GM21447 (cell line): Measurements from ENCODE around the gene ARHGAP40.

ENCODE experiments used
- ATAC-seq: cut with Tn5 transposase; IDR thresholded peaks from one replicate; pipeline ENCODE4 v1.9.1; 2021; ENCODE audit not compliant: unreplicated experiment

Gene ARHGAP40

GRCh38 chr20:38674092-38674764, 72.6 kb downstream of the ARHGAP40 start:
- no peak for ATAC-seq

GRCh38 chr20:38674765-38675133, 73.1 kb downstream of the ARHGAP40 start:
- no peak for ATAC-seq

DNA sequence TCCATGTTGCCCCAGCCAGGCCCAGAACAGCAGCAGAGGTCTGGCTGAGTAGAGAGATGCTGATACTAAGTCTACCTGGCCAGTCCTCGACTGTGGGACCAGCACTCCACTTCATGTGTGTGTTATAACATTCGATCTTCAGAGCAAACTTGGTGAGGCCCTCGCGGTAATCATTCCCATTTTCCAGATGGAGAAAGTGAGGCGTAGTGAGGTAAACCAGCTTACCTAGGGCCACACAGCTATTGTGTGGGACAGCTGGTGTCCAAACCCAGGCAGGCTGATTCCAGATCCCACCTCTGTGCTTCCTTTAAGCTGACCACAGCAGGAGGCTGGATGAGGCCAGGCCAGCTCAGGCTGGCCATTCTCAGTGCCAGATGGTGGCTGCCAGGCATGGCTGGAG, 75.0 kb downstream of the ARHGAP40 start:
- ATAC-seq = no peak

DNA sequence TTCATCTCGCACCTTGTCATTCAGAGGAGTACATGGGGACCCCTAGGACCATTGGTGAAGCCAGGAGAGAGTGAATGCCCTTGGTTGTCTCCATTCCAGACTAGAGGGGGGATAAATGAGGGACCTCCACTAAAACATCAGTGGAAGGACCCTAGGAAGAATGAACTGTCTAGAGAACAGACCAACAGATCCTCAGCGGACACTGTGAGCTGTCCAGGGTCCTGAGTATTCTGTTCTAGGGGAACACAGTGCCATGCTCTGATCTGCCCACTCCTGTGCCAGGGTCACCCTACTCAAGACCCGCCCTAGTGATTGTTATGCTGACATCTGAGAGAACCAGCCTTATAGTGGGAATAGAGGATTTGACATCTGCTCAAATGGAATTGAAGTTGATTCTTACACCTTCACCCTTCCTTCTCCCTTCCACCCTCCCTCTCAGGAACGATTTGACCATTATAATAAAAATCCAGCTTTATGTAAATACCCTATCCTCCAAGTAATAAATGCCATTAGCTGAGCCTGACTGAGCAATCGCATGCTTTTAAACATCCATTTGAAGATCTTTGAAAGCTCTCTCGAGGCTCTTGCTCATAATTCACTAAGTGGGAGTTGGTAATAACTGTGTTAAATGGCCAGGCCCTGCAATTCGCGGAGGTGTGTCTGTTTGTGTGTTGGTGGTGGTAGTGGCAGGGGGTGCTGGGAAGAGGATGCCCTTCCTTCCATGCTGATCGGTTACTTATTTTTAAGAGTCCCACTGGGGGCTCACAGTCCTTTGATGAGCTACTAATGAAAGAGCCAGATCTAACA, 79.1 kb downstream of the ARHGAP40 start:
- no peak for ATAC-seq

GRCh38 chr20:38685271-38685670, 83.7 kb downstream of the ARHGAP40 start:
- ATAC-seq = no peak

DNA sequence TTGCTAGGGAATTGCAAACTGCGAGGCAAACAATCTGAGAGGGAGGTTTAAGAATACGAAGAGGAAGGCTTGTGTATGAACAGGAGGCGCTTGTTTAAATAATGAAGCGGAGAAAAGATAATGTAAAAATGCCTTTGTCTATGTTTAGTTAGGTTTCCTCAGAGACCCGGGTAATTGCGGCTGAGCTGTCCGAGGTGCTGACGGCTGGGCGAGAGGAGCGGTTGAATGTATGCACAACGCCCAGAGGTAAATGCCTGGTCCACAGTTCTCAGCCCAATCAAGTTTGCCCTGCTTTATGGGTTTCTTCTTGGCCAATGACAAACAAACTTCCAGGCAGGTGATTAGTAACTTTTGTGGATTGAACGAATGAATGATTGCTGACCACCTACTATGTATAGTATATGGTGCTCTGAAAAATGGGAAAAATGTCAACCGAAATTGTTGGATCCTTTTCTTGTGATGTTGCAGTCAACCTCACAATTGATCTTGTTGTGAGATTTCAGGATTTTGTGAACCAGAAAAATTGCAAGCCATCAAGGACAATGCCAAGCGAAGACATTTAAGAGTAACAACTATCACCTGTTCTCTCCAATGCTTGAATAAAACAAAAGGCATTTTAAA, 84.4 kb downstream of the ARHGAP40 start:
- no peak for ATAC-seq

DNA sequence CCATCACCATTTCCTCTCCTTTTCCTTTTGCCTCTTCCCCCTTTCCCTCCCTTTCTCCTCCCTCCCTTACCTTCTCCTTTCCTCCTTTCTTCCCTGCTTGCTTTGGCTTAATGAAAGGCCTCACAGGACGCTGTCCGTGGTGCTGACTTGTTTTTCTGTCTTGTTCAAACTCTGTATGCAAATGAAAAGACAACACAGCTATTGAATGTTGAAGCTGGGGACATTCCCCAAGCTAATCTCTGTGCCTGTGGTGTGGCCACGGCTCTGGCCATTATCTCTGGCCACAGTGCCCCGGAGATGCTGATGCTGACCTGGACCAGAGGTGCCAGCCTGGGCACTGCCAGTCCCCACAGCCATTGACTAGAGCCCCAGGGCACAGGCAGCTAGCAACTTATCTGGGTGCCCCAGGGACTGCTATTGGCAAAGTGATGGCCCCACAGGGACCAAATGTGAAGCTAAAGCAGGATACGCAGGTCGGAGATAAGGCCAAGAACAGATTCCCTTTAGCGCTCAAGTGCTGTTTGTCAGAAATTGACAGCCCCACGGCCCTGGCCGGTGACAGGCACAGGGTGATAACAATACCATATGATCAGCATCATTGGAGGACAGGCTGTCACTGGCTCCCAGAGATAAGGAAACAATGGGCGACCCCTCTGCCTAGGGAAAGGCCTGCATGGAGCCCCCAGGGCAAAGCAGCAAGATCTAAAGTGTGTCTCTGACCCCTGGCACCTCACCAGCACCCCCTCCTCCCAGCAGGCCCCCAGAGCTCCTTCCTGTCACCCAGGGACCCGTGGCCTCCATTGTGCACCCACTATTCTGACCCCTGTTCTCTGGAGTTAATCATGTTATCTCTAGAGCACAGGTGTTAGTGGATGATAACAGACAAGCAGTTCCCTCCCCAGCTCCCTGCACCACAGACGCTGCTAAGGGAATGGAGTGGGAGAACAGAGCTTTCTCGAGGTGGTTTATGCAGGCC, 91.1 kb downstream of the ARHGAP40 start:
- no peak for ATAC-seq

GRCh38 chr20:38697306-38697705, 95.7 kb downstream of the ARHGAP40 start:
- no peak for ATAC-seq

- no peak for ATAC-seq
These were observed 96.9 kb downstream of the ARHGAP40 start for GRCh38 chr20:38698541-38698940.

DNA sequence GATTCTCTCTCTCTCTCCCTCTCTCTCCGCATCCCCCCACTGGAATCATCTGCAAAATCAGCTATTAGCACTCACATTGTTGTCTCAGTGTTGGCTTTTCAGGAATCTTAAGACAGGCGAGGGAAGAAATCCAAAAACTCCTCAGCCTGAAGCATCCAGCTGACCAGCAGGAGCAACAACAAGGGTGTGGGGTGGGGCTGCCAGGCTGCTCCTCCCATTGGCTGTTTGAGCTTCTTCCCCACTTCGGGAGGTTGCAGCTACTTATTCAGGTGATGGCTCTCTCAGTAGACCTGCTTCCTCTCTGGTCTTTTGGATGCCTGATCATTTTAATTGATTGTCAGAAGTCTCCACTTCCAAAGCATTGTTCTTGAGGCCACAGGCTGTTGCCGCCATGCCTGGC, 98.5 kb downstream of the ARHGAP40 start:
- ATAC-seq = no peak
